Naive thymus-derived CD4-positive, alpha-beta T cell (primary cell): Measurements from ENCODE around the gene NPLOC4. TPM values are rescaled to one million over a fixed set of nuclear protein-coding genes. Genes with fewer than 3 reads are reported as not detected.

Source experiments
- ATAC-seq: fragments of 150-1000 bp; cut with Tn5 transposase; 2 replicates; pipeline ENCODE4 v1.10.0; 2021; ENCODE audit warnings: mild to moderate bottlenecking, moderate library complexity
- CTCF ChIA-PET: fragments of 350-600 bp; sonication (Branson Sonifier 250); formaldehyde crosslinking; loops from one replicate; lab custom pipeline; 2021; ENCODE audit warnings: antibody characterized with exemption; lab: Charles Lee
- POLR2A ChIA-PET: fragments of 350-600 bp; sonication (Branson Sonifier 250); formaldehyde crosslinking; loops from one replicate; lab custom pipeline; 2021; ENCODE audit warnings: antibody characterized with exemption, inconsistent platforms; lab: Charles Lee
- DNase-seq, 9 donors: peaks; one replicate each; pipeline versions ENCODE4 v3.0.0 to v3.0.0-alpha.2; 2020 to 2022; ENCODE audit warnings: mixed read lengths in 1 of 9
- H3K27ac ChIP-seq: one replicate; pipeline ENCODE4 v1.7.0; 2013; ENCODE audit warnings: mild to moderate bottlenecking, low read depth, low read length, moderate library complexity
- H3K27me3 ChIP-seq, 2 donors: one replicate each; pipeline ENCODE4 v1.7.0; 2013; ENCODE audit warnings: low read length in 2 of 2, mild to moderate bottlenecking in 2 of 2, moderate library complexity in 2 of 2; ENCODE audit not compliant: control insufficient read depth in 2 of 2, insufficient read depth in 2 of 2
- H3K36me3 ChIP-seq, 3 experiments: 1 replicate in 2 of 3; 2 replicates in 1 of 3; pipeline ENCODE4 v1.7.0; 2013; ENCODE audit warnings: low read length in 3 of 3, mild to moderate bottlenecking in 3 of 3, moderate library complexity in 1 of 3; ENCODE audit not compliant: insufficient read depth in 3 of 3, control insufficient read depth in 2 of 3
- H3K4me1 ChIP-seq, 2 donors: one replicate each; pipeline ENCODE4 v1.7.0; 2013; ENCODE audit warnings: low read length in 2 of 2, mild to moderate bottlenecking in 2 of 2, moderate library complexity in 1 of 2; ENCODE audit not compliant: control insufficient read depth in 2 of 2, insufficient read depth in 2 of 2
- H3K4me3 ChIP-seq: 2 replicates; pipeline ENCODE4 v1.7.0; 2013; ENCODE audit warnings: mild to moderate bottlenecking, low read length
- H3K9me3 ChIP-seq, 3 experiments: 1 replicate in 2 of 3; 2 replicates in 1 of 3; pipeline ENCODE4 v1.7.0; 2013; ENCODE audit warnings: low read length in 3 of 3; ENCODE audit not compliant: control insufficient read depth in 2 of 3
- H3K27ac Mint-ChIP-seq, 9 donors: one replicate each; pipeline ENCODE4 v1.8.0; 2020 to 2022; ENCODE audit warnings: mixed read lengths in 9 of 9, mild to moderate bottlenecking in 8 of 9, moderate library complexity in 5 of 9, inconsistent platforms in 2 of 9
- H3K27me3 Mint-ChIP-seq, 5 donors: one replicate each; pipeline ENCODE4 v1.8.0; 2021 to 2022; ENCODE audit warnings: mixed read lengths in 5 of 5, mild to moderate bottlenecking in 1 of 5
- H3K36me3 Mint-ChIP-seq, 5 donors: one replicate each; pipeline ENCODE4 v1.8.0; 2020 to 2022; ENCODE audit warnings: mixed read lengths in 5 of 5, mild to moderate bottlenecking in 3 of 5, inconsistent platforms in 1 of 5
- H3K4me1 Mint-ChIP-seq, 7 donors: one replicate each; pipeline ENCODE4 v1.8.0; 2020 to 2022; ENCODE audit warnings: mixed read lengths in 7 of 7, mild to moderate bottlenecking in 3 of 7, inconsistent platforms in 1 of 7
- H3K4me3 Mint-ChIP-seq, 10 donors: one replicate each; pipeline ENCODE4 v1.8.0; 2020 to 2022; ENCODE audit warnings: mild to moderate bottlenecking in 10 of 10, mixed read lengths in 10 of 10, moderate library complexity in 6 of 10, inconsistent platforms in 2 of 10
- H3K9me3 Mint-ChIP-seq, 11 donors: one replicate each; pipeline ENCODE4 v1.8.0; 2020 to 2022; ENCODE audit warnings: mixed read lengths in 11 of 11, mild to moderate bottlenecking in 4 of 11, inconsistent platforms in 1 of 11, moderate library complexity in 1 of 11
- intact Hi-C, 2 donors: fragments of 100-400 bp; cut with micrococcal nuclease; formaldehyde crosslinking; loops; one replicate each; pipeline ENCODE4 v1.15.1; 2023
- polyA plus RNA-seq, 2 donors: library from polyadenylated mRNA; unstranded; fragments of 300-500 nt; fragmentation: Illumina TruSeq; gene quantifications; one replicate each; pipeline ENCODE4 v1.2.3, GENCODE V29; 2021
- total RNA-seq, 6 experiments: library from RNA in 5 of 6; stranded (reverse) in 5 of 6; gene quantifications; 1 replicate in 5 of 6; 2 replicates in 1 of 6; pipeline ENCODE4 v1.2.3 and lab custom pipeline; 2021 to 2026

NPLOC4 gene
- total and polyA plus RNA-seq, 7 experiments from 2014 or later: 47.8 to 125 (median 84.2) TPM

GRCh38 chr17:81518785-81519283, 118.1 kb downstream of the NPLOC4 start:
- Mint-ChIP-seq H3K36me3 (peaks cover 0 to 6% (median 0%) of the 10 kb centered on the region in 5 donors), H3K27me3 (peaks cover 0 to 21% (median 0%) of the 10 kb centered on the region in 5 donors), H3K9me3 (no peaks in the 10 kb centered on the region), H3K27ac (no peak overlapping the region), H3K4me3 (peak overlapping the region in 7 of 10 donors; percentile 50 to 84 (median 61)), H3K4me1 (peaks cover 8 to 28% (median 23%) of the 10 kb centered on the region in 7 donors)
- no peaks in the 10 kb centered on the region for H3K36me3 ChIP-seq
- ChIA-PET POLR2A (interaction anchor here (0.7 to 3.5 kb wide), 8 partner anchors 8 to 280 kb away, joined by 3 to 27 read pairs (median 3); partner anchors contain the start of genes FAAP100, NDUFAF8 and TEPSIN), CTCF (interaction anchor here (0.6 to 2.7 kb wide), 6 partner anchors 10 to 82 kb away, joined by 3 to 18 read pairs (median 4); partner anchors contain the start of gene FAAP100)
- H3K9me3 ChIP-seq: no peaks in the 10 kb centered on the region
- H3K27me3 ChIP-seq: no peaks in the 10 kb centered on the region
- peak overlapping the region; percentile 52 for H3K27ac ChIP-seq
- peak overlapping the region; percentile 51 for H3K4me3 ChIP-seq
- H3K4me1 ChIP-seq: peaks cover 0 to 29% of the 10 kb centered on the region in 2 donors
- intact Hi-C loops: loop anchor here (1.0 to 10.0 kb wide), 4 partner anchors 34 to 224 kb away; partner anchors contain the start of gene SLC38A10 (in 1 of the 2)
- DNase-seq (peak in 1 of 9 donors; percentile 56), ATAC-seq (peak; percentile 1)

GRCh38 chr17:81518113-81518784, 118.7 kb downstream of the NPLOC4 start:
- Mint-ChIP-seq H3K9me3 (no peaks in the 10 kb centered on the region), H3K27ac (peak overlapping the region; percentile 28 to 79 (median 47)), H3K27me3 (peaks cover 0 to 21% (median 0%) of the 10 kb centered on the region in 5 donors), H3K36me3 (peaks cover 0 to 6% (median 0%) of the 10 kb centered on the region in 5 donors), H3K4me1 (peaks cover 8 to 28% (median 23%) of the 10 kb centered on the region in 7 donors), H3K4me3 (peak overlapping the region; percentile 28 to 84 (median 62))
- no peaks in the 10 kb centered on the region for H3K36me3 ChIP-seq
- intact Hi-C loops: loop anchor here (2.0 to 10.0 kb wide), 2 partner anchors 83 to 223 kb away; partner anchors contain the start of gene SLC38A10 (in 1 of the 2)
- no peaks in the 10 kb centered on the region for H3K9me3 ChIP-seq
- H3K27me3 ChIP-seq: no peaks in the 10 kb centered on the region
- ATAC-seq: no peak
- no peak overlapping the region for H3K27ac ChIP-seq
- no peak for DNase-seq
- H3K4me3 ChIP-seq: peak overlapping the region; percentile 51
- peaks cover 0 to 29% of the 10 kb centered on the region in 2 donors for H3K4me1 ChIP-seq
- POLR2A ChIA-PET: interaction anchor here (0.7 to 3.5 kb wide), 7 partner anchors 8 to 279 kb away, joined by 3 to 27 read pairs (median 3); partner anchors contain the start of genes FAAP100, NDUFAF8 and TEPSIN
- CTCF ChIA-PET: interaction anchor here (0.6 to 2.7 kb wide), 6 partner anchors 10 to 82 kb away, joined by 3 to 18 read pairs (median 4); partner anchors contain the start of gene FAAP100

GRCh38 chr17:81517339-81518112, 119.4 kb downstream of the NPLOC4 start:
- Mint-ChIP-seq H3K27ac (peak overlapping the region in 8 of 9 donors; percentile 28 to 79 (median 56)), H3K4me3 (peak overlapping the region in 9 of 10 donors; percentile 28 to 84 (median 61)), H3K36me3 (peaks cover 0 to 6% (median 0%) of the 10 kb centered on the region in 5 donors), H3K4me1 (peaks cover 8 to 28% (median 23%) of the 10 kb centered on the region in 7 donors), H3K9me3 (no peaks in the 10 kb centered on the region), H3K27me3 (peaks cover 0 to 17% (median 0%) of the 10 kb centered on the region in 5 donors)
- Histone ChIP-seq H3K4me1 (peaks cover 0 to 29% of the 10 kb centered on the region in 2 donors), H3K36me3 (no peaks in the 10 kb centered on the region), H3K27ac (no peak overlapping the region), H3K9me3 (no peaks in the 10 kb centered on the region), H3K4me3 (no peak overlapping the region), H3K27me3 (no peaks in the 10 kb centered on the region)
- DNase-seq (no peak), ATAC-seq (no peak)
- intact Hi-C loops: loop anchor here (2.0 to 10.0 kb wide), 2 partner anchors 83 to 223 kb away; partner anchors contain the start of gene SLC38A10 (in 1 of the 2)
- ChIA-PET POLR2A (interaction anchor here (1.1 to 3.5 kb wide), 4 partner anchors 9 to 83 kb away, joined by 3 to 27 read pairs (median 16); partner anchors contain the start of gene FAAP100), CTCF (interaction anchor here (1.5 to 2.7 kb wide), 2 partner anchors 79 to 83 kb away, joined by 4 to 18 read pairs; no protein-coding TSS in a partner anchor)

- Mint-ChIP-seq H3K27ac (peak overlapping the region in 2 of 9 donors; percentile 71 to 85), H3K4me1 (peaks cover 8 to 28% (median 23%) of the 10 kb centered on the region in 7 donors), H3K36me3 (peaks cover 0 to 10% (median under 1%) of the 10 kb centered on the region in 5 donors), H3K27me3 (peaks cover 0 to 11% (median 0%) of the 10 kb centered on the region in 5 donors), H3K4me3 (peak overlapping the region in 5 of 10 donors; percentile 44 to 91 (median 85)), H3K9me3 (peaks cover 0 to 4% (median 0%) of the 10 kb centered on the region in 11 donors)
- intact Hi-C loops: loop anchor here in 1 of 2 donors (10.0 kb wide), 1 partner anchor 222 kb away; the partner anchor contains the start of gene SLC38A10
- Histone ChIP-seq H3K27ac (no peak overlapping the region), H3K4me3 (no peak overlapping the region), H3K9me3 (no peaks in the 10 kb centered on the region), H3K27me3 (no peaks in the 10 kb centered on the region), H3K36me3 (peaks cover 0 to 4% (median under 1%) of the 10 kb centered on the region in 3 experiments), H3K4me1 (peaks cover 0 to 29% of the 10 kb centered on the region in 2 donors)
- DNase-seq: no peak
- ChIA-PET CTCF (interaction anchor here (0.5 to 1.4 kb wide), 2 partner anchors 84 to 154 kb away, joined by 3 to 4 read pairs; no protein-coding TSS in a partner anchor), POLR2A (interaction anchor here (2.0 to 2.7 kb wide), 2 partner anchors 8 to 35 kb away, joined by 8 to 23 read pairs; partner anchors contain the start of gene FAAP100)
- no peak for ATAC-seq
Measured at GRCh38 chr17:81517009-81517338, 119.9 kb downstream of the NPLOC4 start.

GRCh38 chr17:81516439-81516838, 120.5 kb downstream of the NPLOC4 start:
- peak overlapping the region in 7 of 9 donors; percentile 23 to 93 (median 84) for H3K27ac Mint-ChIP-seq
- ChIA-PET POLR2A (interaction anchor here (2.0 kb wide), 1 partner anchor 36 kb away, joined by 8 read pairs; the partner anchor contains the start of gene FAAP100), CTCF (interaction anchor here (0.5 to 1.4 kb wide), 2 partner anchors 85 to 154 kb away, joined by 3 to 4 read pairs; no protein-coding TSS in a partner anchor)
- Histone ChIP-seq H3K36me3 (peaks cover 2 to 9% (median 6%) of the 10 kb centered on the region in 3 experiments), H3K9me3 (no peaks in the 10 kb centered on the region), H3K4me1 (peaks cover 0 to 29% of the 10 kb centered on the region in 2 donors), H3K4me3 (no peak overlapping the region), H3K27me3 (no peaks in the 10 kb centered on the region), H3K27ac (no peak overlapping the region)
- intact Hi-C loops: loop anchor here in 1 of 2 donors (10.0 kb wide), 1 partner anchor 222 kb away; the partner anchor contains the start of gene SLC38A10
- peaks cover 0 to 9% (median 0%) of the 10 kb centered on the region in 11 donors for H3K9me3 Mint-ChIP-seq
- peaks cover 2 to 15% (median 6%) of the 10 kb centered on the region in 5 donors for H3K36me3 Mint-ChIP-seq
- H3K4me1 Mint-ChIP-seq: peaks cover 8 to 29% (median 23%) of the 10 kb centered on the region in 7 donors
- ATAC-seq (no peak), DNase-seq (no peak)
- H3K4me3 Mint-ChIP-seq: peak overlapping the region in 9 of 10 donors; percentile 54 to 98 (median 85)
- H3K27me3 Mint-ChIP-seq: peaks cover 0 to 10% (median 0%) of the 10 kb centered on the region in 5 donors
